Fibroblast of skin of back (primary cell): ENCODE results near the gene SERPINB12.

Source experiments
- DNase-seq: peaks from one replicate; pipeline ENCODE4 v3.0.0-alpha.2; 2013

SERPINB12 gene

DNA sequence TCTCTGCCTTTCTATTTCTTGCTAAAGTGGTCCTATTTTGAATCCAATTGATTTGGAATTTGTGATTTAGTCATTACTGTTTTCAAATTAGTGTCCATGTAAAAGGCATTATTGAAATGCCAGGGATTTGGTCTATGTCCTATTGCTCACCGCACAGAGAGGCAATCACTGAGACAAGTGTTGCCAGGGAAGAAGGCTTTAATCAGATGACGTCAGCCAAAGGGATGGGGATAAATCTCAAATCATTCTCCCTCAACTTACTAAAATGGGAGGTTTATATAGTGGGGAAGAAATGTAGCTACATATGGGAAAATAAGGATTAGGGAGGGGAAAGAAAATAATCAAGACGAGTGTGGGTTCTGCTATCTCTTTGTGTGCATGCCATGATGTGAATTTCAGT, 9.6 kb downstream of the SERPINB12 start:
- DNase-seq: no peak

DNA sequence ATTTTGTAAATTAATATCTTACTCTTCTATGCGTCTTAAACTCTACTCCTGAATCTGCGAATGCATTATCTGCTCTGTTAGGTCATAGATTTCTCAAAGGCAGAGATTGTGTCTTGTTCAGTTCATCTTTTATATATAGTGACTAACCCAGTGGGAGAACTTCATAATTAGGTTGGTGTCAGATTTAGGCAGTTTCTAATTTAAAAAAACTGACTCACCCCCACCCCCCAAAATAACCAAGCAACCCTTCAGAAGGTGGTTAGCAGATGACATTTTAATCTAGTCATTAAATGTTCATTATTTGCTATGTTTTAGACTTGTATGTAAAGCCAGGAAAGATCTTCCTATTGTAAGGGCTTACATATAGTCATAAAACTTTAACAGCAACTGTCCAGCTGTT, 10.4 kb downstream of the SERPINB12 start:
- no peak for DNase-seq

- peak; percentile 93 for DNase-seq
These were observed 10.9 kb downstream of the SERPINB12 start for GRCh38 chr18:63553081-63553480.

GRCh38 chr18:63559567-63560491, 17.7 kb downstream of the SERPINB12 start:
- DNase-seq: no peak

DNA sequence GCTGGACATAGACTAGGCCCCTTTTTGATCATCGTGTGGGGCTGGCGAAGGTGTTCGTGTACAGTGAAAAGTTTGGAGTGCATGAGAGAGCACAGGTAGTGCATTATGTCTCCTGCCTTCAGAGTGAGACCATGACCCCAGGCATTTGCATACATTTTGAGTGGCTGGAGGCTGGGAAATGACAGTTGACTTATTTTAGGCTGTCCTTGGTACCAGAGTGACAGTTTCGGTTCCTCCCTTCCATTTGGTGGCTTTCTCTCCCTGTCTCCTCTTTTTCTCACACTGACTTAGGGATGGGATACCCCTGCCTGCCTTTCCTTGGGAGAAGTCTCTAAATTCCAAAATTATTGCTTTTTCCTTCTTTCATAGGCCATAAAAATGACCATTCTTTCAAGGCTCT, 20.1 kb downstream of the SERPINB12 start:
- no peak for DNase-seq

- DNase-seq: no peak
These were observed 21.9 kb downstream of the SERPINB12 start for GRCh38 chr18:63564021-63564420.

DNA sequence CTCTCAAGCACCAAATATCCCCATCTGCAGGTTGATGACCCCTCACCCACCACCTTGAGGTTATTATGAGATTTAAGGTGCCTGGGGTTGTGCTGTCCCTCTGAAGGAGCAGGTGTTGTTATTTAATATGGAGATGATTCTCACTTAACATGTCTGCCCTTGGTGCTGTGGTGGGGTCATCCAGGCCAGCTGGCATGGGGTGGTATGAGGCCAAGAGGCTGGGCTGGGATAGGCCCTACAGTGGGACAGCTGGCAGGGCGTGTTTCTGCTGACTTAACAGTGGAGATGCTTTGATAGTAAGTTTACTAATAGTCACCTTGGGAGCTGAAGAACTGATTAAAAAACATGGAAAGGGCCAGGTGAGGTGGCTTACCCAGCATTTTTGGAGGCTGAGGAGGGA, 22.4 kb downstream of the SERPINB12 start:
- DNase-seq: no peak

- no peak for DNase-seq
These were observed 25.1 kb downstream of the SERPINB12 start for GRCh38 chr18:63567276-63567675.

GRCh38 chr18:63567825-63568224, 25.7 kb downstream of the SERPINB12 start:
- DNase-seq: no peak

GRCh38 chr18:63570721-63571120, 28.6 kb downstream of the SERPINB12 start:
- no peak for DNase-seq

GRCh38 chr18:63575681-63576080, 33.5 kb downstream of the SERPINB12 start:
- no peak for DNase-seq

- DNase-seq: peak; percentile 46
These were observed 36.3 kb downstream of the SERPINB12 start for GRCh38 chr18:63578357-63578958.

DNA sequence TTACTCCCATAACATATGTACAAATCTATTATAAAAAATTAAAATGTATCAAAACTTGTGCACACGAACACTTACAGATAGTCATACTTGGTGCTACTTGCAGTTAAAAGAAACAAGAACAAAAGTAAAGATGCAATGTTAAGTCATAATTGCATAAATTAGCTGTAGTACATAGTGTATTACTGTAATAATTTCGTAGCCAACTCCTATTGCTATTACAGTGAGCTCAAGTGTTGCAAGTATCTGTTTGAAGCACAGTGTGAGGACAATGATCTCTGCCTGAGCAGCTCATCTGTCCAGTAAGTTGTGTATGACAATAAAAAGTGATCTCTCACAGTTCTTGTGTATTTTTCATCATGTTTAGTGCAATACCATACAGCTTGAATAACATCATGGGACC, 37.4 kb downstream of the SERPINB12 start:
- no peak for DNase-seq

GRCh38 chr18:63585988-63586387, 43.8 kb downstream of the SERPINB12 start:
- no peak for DNase-seq

- DNase-seq: no peak
These were observed 44.3 kb downstream of the SERPINB12 start for GRCh38 chr18:63586431-63586830.

GRCh38 chr18:63586966-63587365, 44.8 kb downstream of the SERPINB12 start, which contains the start of gene SERPINB13:
Gene SERPINB13 (plus strand): TSS chr18:63587343. CDS start chr18:63588668, 1,325 bp downstream.
- no peak for DNase-seq

DNA sequence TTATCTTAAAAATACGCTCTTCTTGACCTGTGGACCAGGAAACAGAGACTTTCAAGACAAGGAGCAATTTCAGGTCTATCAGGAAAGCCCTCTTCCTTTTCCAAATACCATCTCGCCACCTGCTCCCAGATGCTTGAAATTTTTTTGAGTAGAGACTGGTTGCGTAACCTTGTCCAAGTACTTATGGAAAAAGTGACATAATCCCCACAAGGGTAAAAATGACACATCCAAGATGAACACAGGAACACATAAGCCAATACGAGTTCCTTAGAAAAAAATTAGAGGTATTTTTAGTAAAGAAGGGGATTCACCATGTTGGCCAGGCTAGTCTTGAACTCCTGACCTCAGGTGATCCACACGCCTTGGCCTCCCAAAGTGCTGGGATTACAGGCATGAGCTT, 46.7 kb downstream of the SERPINB12 start:
- DNase-seq: no peak

DNA sequence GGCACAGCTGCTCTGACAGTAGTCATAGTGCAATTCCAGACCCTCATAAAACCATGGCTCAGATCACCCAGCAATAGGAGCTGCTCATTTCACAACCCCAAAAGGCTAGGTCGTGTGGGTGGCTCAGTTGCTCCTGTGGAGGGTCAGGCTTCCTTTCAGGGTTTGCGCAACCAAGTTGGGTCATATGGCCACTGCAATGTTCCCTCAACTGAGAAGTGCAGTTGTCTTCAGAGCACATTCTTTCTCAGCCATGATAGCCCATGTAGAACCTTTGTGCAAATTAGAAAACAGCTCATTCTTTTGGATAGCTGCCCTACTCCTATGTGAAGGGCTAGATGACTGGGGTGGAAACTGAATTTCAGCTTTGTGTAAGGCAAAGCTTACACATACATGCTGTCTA, 48.2 kb downstream of the SERPINB12 start:
- DNase-seq: no peak

GRCh38 chr18:63590966-63591695, 49.0 kb downstream of the SERPINB12 start:
- no peak for DNase-seq

- DNase-seq: peak; percentile 4
These were observed 49.6 kb downstream of the SERPINB12 start for GRCh38 chr18:63591725-63592124.

GRCh38 chr18:63592471-63592870, 50.3 kb downstream of the SERPINB12 start:
- no peak for DNase-seq

DNA sequence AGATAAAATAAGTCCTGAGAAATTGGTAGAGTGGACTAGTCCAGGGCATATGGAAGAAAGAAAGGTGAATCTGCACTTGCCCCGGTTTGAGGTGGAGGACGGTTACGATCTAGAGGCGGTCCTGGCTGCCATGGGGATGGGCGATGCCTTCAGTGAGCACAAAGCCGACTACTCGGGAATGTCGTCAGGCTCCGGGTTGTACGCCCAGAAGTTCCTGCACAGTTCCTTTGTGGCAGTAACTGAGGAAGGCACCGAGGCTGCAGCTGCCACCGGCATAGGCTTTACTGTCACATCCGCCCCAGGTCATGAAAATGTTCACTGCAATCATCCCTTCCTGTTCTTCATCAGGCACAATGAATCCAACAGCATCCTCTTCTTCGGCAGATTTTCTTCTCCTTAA, 54.8 kb downstream of the SERPINB12 start:
- no peak for DNase-seq

DNA sequence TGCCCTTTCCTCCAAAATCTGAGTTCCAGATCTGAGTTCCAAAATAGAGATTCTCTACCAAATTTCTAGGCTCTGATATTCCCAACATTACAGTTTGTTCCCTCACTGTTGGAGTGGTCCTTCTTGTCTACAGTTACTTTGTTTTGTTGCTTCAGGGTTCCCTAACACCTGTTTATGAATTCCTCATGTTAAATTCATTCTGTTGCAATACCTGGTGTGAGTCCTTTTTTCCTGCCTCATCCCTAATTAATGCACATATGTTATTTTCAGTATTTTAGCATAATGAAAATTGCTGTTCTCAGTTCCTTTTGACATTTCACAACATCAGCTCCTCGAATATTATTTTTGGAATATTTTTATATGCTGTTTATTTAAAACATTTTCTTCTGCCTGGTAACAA, 61.2 kb downstream of the SERPINB12 start:
- DNase-seq: no peak
